Activated CD8-positive, alpha-beta memory T cell treated with anti-CD3 and anti-CD28 coated beads, Interleukin-2, amount 50 U/mL, for 48 hours (primary cell): Measurements from ENCODE around the gene CLPTM1.
"Not testable (repeated sequence)": the region's sequence is repeated elsewhere in the genome, so short reads cannot be mapped to it uniquely, and the experiment has no call there.

ENCODE experiments used
- DNase-seq: peaks from one replicate; pipeline ENCODE4 v3.0.0-alpha.2; 2020

The CLPTM1 gene

GRCh38 chr19:44975444-44975843 is 20.3 kb downstream of the CLPTM1 start:
- DNase-seq: no peak

- no peak for DNase-seq
Measured at GRCh38 chr19:44984005-44984404, 28.8 kb downstream of the CLPTM1 start.

- DNase-seq: no peak
Measured at GRCh38 chr19:44985445-44985844, 30.3 kb downstream of the CLPTM1 start.

- no peak for DNase-seq
Measured at GRCh38 chr19:44986389-44986788, 31.2 kb downstream of the CLPTM1 start.

- DNase-seq: no peak
Measured at GRCh38 chr19:44987148-44987675, 32.0 kb downstream of the CLPTM1 start.

- no peak for DNase-seq
Measured at GRCh38 chr19:44988273-44988672, 33.1 kb downstream of the CLPTM1 start.

- peak; percentile 79 for DNase-seq
Measured at GRCh38 chr19:44988896-44989556, 33.8 kb downstream of the CLPTM1 start.

- DNase-seq: no peak
Measured at GRCh38 chr19:44990459-44990858, 35.3 kb downstream of the CLPTM1 start.

- DNase-seq: no peak
Measured at GRCh38 chr19:44990966-44991365, 35.8 kb downstream of the CLPTM1 start.

GRCh38 chr19:44992336-44993163 is 37.4 kb downstream of the CLPTM1 start:
- DNase-seq: no peak

GRCh38 chr19:44993526-44993925 is 38.3 kb downstream of the CLPTM1 start:
- DNase-seq: no peak

GRCh38 chr19:44993926-44994537 is 38.9 kb downstream of the CLPTM1 start:
- DNase-seq: no peak

- no peak for DNase-seq
Measured at GRCh38 chr19:44998025-44998424, 42.8 kb downstream of the CLPTM1 start.

GRCh38 chr19:44999131-44999925 is 44.1 kb downstream of the CLPTM1 start:
- DNase-seq: not testable (repeated sequence)

GRCh38 chr19:45000665-45001064 is 45.5 kb downstream of the CLPTM1 start:
- not testable (repeated sequence) for DNase-seq

GRCh38 chr19:45001087-45001739 is 46.0 kb downstream of the CLPTM1 start, which contains the start of gene RELB:
Gene RELB (plus strand): TSS chr19:45001464. CDS start chr19:45001580, 116 bp downstream.
- peak; percentile 100 for DNase-seq

GRCh38 chr19:45003485-45003884 is 48.3 kb downstream of the CLPTM1 start:
- DNase-seq: no peak

GRCh38 chr19:45005787-45006186 is 50.6 kb downstream of the CLPTM1 start:
- no peak for DNase-seq

GRCh38 chr19:45008552-45008951 is 53.4 kb downstream of the CLPTM1 start:
- DNase-seq: no peak

- DNase-seq: no peak
Measured at GRCh38 chr19:45009625-45010255, 54.6 kb downstream of the CLPTM1 start.

- no peak for DNase-seq
Measured at GRCh38 chr19:45010306-45010705, 55.1 kb downstream of the CLPTM1 start.

- no peak for DNase-seq
Measured at GRCh38 chr19:45011959-45012358, 56.8 kb downstream of the CLPTM1 start.
